Gastrocnemius medialis (tissue), 4 donors: ENCODE measurements around the gene ATP13A3.

Experiments
- POLR2A ChIP-seq, 2 donors: fragments of 450-650 bp; IDR thresholded peaks; one replicate each; pipeline ENCODE4 v1.6.1; 2017; ENCODE audit warnings: antibody characterized with exemption in 2 of 2, mild to moderate bottlenecking in 2 of 2, moderate library complexity in 2 of 2
- TF ChIP-seq, protein P1 (sequence below), 5 experiments: fragments of 450-650 bp in 3 of 5; fragments of 200-600 bp in 2 of 5; sonication (generic) in 2 of 5; IDR thresholded peaks in 4 of 5; conservative IDR thresholded peaks in 1 of 5; 1 replicate in 4 of 5; 2 replicates in 1 of 5; pipeline ENCODE4 v1.5.1; 2016 to 2019; ENCODE audit warnings: antibody characterized with exemption in 5 of 5, mild to moderate bottlenecking in 3 of 5, moderate library complexity in 3 of 5

- TF ChIP-seq POLR2A (IDR thresholded peaks at IDR 0.05), result no peak
- TF ChIP-seq, protein P1, sequence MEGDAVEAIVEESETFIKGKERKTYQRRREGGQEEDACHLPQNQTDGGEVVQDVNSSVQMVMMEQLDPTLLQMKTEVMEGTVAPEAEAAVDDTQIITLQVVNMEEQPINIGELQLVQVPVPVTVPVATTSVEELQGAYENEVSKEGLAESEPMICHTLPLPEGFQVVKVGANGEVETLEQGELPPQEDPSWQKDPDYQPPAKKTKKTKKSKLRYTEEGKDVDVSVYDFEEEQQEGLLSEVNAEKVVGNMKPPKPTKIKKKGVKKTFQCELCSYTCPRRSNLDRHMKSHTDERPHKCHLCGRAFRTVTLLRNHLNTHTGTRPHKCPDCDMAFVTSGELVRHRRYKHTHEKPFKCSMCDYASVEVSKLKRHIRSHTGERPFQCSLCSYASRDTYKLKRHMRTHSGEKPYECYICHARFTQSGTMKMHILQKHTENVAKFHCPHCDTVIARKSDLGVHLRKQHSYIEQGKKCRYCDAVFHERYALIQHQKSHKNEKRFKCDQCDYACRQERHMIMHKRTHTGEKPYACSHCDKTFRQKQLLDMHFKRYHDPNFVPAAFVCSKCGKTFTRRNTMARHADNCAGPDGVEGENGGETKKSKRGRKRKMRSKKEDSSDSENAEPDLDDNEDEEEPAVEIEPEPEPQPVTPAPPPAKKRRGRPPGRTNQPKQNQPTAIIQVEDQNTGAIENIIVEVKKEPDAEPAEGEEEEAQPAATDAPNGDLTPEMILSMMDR (IDR thresholded peaks at IDR 0.05 in 4 of 5, conservative IDR thresholded peaks at IDR 0.05 in 1 of 5), result no peak
Measured at GRCh38 chr3:194440756-194441155, 46.0 kb downstream of the ATP13A3 start.
